KMS-11 (cell line): Measurements from ENCODE around the gene POLR2F.

ENCODE experiments used
- H2AFZ ChIP-seq: fragments of 200-600 bp; sonication (generic); 2 replicates; pipeline ENCODE4 v1.6.1; 2016; ENCODE audit warnings: antibody characterized with exemption, mixed run types, low read depth
- H3K27ac ChIP-seq: fragments of 200-600 bp; sonication (generic); 2 replicates; pipeline ENCODE4 v1.6.1; 2016; ENCODE audit warnings: mild to moderate bottlenecking, mixed run types
- H3K27me3 ChIP-seq: fragments of 200-600 bp; sonication (generic); 2 replicates; pipeline ENCODE4 v1.6.1; 2017; ENCODE audit warnings: mild to moderate bottlenecking, low read depth, mixed run types, moderate library complexity; ENCODE audit not compliant: insufficient read depth
- H3K36me3 ChIP-seq: fragments of 200-600 bp; sonication (generic); 2 replicates; pipeline ENCODE4 v1.6.1; 2017; ENCODE audit warnings: mild to moderate bottlenecking, mixed run types; ENCODE audit not compliant: insufficient read depth
- H3K4me1 ChIP-seq: fragments of 200-600 bp; sonication (generic); 2 replicates; pipeline ENCODE4 v1.6.1; 2016; ENCODE audit warnings: mild to moderate bottlenecking, low read depth, mixed run types; ENCODE audit not compliant: poor library complexity, severe bottlenecking
- H3K4me2 ChIP-seq: fragments of 200-600 bp; sonication (generic); 2 replicates; pipeline ENCODE4 v1.7.0; 2016; ENCODE audit warnings: mild to moderate bottlenecking, mixed run types
- H3K4me3 ChIP-seq: fragments of 200-600 bp; sonication (generic); IDR thresholded peaks from 2 replicates; pipeline ENCODE4 v1.6.1; 2017; ENCODE audit warnings: low read depth, low read length, mixed read lengths; ENCODE audit not compliant: insufficient read depth
- H3K79me2 ChIP-seq: fragments of 200-600 bp; sonication (generic); 2 replicates; pipeline ENCODE4 v1.6.1; 2016; ENCODE audit warnings: low read depth, mixed run types; ENCODE audit not compliant: insufficient read depth
- H3K9ac ChIP-seq: fragments of 200-600 bp; sonication (generic); 2 replicates; pipeline ENCODE4 v1.6.1; 2016; ENCODE audit warnings: mild to moderate bottlenecking, mixed run types
- H4K20me1 ChIP-seq: fragments of 200-600 bp; sonication (generic); 2 replicates; pipeline ENCODE4 v1.6.1; 2016; ENCODE audit warnings: mild to moderate bottlenecking, mixed run types; ENCODE audit not compliant: insufficient read depth
- TF ChIP-seq, protein P1 (sequence below): fragments of 200-600 bp; sonication (generic); conservative IDR thresholded peaks from 2 replicates; pipeline ENCODE4 v1.6.1; 2017; ENCODE audit warnings: low read depth, mild to moderate bottlenecking, antibody characterized with exemption, low read length, moderate library complexity, mixed read lengths

POLR2F gene

DNA sequence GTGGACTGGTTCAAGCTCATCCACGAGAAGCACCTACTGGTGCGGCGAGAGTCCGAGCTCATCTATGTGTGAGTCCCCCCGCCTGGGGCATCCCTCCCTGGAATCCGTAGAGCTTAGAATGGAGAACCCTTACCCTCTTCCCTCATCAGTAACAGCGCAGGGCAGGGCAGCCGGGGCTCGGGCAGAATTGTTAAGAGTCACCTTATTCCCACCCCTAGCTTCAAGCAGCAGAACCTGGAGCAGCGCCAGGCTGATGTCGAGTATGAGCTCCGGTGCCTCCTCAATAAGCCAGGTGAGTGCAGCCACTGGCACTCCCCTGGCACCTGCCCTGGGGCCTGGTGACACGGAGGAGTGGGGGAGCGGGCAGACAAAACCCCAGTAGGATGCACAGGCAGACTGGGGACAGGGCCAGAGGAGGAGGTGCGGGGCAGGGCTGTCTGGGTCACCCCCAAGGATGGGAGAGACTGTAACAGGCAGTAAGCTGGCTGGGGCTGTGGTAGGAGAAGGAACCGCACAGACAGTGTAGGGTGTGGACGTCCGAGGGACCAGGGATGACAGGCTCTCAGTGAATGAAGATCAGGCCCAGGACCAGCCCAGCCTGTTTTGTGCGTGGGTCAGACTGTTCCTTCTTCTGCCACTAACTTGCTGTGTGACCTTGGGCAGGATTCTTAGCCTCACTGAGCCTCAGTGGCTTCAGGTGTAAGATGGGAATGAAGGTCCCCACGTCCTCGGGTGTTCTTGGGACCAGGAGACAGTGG is 20.5 kb upstream of the POLR2F start:
- no peak overlapping the region for H3K4me3 ChIP-seq
- H3K4me1 ChIP-seq: peaks cover 9% of the 10 kb centered on the region
- H2AFZ ChIP-seq: no peak overlapping the region
- H3K27me3 ChIP-seq: no peaks in the 10 kb centered on the region
- TF ChIP-seq, protein P1, sequence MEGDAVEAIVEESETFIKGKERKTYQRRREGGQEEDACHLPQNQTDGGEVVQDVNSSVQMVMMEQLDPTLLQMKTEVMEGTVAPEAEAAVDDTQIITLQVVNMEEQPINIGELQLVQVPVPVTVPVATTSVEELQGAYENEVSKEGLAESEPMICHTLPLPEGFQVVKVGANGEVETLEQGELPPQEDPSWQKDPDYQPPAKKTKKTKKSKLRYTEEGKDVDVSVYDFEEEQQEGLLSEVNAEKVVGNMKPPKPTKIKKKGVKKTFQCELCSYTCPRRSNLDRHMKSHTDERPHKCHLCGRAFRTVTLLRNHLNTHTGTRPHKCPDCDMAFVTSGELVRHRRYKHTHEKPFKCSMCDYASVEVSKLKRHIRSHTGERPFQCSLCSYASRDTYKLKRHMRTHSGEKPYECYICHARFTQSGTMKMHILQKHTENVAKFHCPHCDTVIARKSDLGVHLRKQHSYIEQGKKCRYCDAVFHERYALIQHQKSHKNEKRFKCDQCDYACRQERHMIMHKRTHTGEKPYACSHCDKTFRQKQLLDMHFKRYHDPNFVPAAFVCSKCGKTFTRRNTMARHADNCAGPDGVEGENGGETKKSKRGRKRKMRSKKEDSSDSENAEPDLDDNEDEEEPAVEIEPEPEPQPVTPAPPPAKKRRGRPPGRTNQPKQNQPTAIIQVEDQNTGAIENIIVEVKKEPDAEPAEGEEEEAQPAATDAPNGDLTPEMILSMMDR: no peak
- H3K36me3 ChIP-seq: no peaks in the 10 kb centered on the region
- H3K79me2 ChIP-seq: no peaks in the 10 kb centered on the region
- no peaks in the 10 kb centered on the region for H4K20me1 ChIP-seq
- H3K27ac ChIP-seq: no peak overlapping the region
- H3K4me2 ChIP-seq: no peak overlapping the region
- no peak overlapping the region for H3K9ac ChIP-seq

DNA sequence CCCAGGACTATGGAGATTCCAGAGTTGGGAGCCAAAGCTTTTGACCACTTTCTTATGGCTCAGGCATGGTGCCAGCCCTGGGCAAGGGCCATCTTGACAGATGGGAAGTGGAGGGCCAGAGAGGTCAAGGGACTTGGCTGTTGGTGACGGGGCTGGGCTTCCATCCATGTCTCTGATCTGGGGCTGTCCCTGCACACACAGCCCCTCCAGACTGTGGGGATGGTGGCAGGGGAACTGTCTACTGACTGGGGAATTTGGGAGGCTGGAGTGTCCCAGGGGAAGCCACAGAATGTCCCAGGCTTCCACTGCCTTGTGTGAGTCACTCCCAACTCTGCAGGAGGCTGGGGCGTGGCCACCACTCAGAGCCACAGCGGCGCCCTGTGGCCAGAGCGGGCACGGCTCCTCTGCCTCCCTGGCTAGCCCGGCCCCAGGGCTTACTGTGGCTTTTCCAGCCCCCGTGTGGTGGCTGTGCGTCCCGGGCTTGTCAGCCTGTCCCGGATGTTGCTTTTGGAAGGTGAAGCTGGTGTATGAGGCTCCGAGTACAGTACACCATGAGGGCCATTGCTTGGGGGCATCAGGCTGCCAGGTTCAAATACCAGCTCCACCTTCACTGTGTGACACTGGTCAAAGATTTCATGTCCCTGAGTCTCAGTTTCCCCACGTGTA is 19.7 kb upstream of the POLR2F start:
- H2AFZ ChIP-seq: peak overlapping the region; percentile 61; the same call in 1 of the 2 replicates
- H3K79me2 ChIP-seq: no peaks in the 10 kb centered on the region
- TF ChIP-seq, protein P1: peak; percentile 74
- peak overlapping the region; percentile 57; the same call in 1 of the 2 replicates for H3K4me2 ChIP-seq
- H4K20me1 ChIP-seq: no peaks in the 10 kb centered on the region
- H3K4me3 ChIP-seq: no peak overlapping the region
- H3K36me3 ChIP-seq: no peaks in the 10 kb centered on the region
- peaks cover 9% of the 10 kb centered on the region for H3K4me1 ChIP-seq
- H3K27me3 ChIP-seq: no peaks in the 10 kb centered on the region
- no peak overlapping the region for H3K27ac ChIP-seq
- H3K9ac ChIP-seq: no peak overlapping the region

DNA sequence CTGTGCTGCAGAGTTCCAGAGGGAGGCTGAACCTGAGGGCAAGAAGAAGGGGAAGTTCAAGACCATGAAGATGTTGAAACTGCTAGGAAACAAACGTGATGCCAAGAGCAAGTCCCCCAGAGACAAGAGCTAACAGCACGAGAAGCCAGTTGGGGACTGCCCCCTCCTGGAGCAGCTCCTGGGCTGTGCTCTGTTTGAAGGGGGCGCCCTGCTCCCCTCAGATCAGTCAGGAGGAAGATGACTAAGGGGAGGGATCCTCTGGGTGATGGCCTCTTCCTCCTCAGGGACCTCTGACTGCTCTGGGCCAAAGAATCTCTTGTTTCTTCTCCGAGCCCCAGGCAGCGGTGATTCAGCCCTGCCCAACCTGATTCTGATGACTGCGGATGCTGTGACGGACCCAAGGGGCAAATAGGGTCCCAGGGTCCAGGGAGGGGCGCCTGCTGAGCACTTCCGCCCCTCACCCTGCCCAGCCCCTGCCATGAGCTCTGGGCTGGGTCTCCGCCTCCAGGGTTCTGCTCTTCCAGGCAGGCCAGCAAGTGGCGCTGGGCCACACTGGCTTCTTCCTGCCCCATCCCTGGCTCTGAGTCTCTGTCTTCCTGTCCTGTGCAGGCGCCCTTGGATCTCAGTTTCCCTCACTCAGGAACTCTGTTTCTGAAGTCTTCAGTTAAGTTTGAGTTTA is 12.7 kb upstream of the POLR2F start:
- no peak overlapping the region for H3K9ac ChIP-seq
- no peaks in the 10 kb centered on the region for H3K27me3 ChIP-seq
- TF ChIP-seq, protein P1: no peak

DNA sequence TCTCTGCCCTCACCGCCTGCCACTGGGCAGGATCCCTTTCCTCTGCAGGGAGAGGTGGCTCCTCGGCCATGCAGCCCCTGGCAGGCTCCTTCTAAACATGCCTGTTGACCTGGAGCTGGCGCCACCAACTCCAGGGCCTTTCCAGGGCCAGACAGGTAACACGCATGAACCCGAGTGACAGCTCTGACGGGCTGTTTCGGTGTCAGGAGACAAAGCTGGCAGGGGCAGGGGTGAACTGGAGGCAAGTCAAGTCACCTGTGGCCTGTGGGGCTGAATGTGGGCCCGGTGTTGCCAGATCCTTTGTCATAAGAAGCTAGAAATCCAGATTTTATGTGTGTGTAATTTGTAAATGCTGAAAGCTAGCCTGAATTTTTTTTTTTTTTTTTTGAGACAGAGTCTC is 11.4 kb upstream of the POLR2F start:
- Histone ChIP-seq H3K4me2 (no peak overlapping the region), H3K9ac (no peak overlapping the region), H3K36me3 (no peaks in the 10 kb centered on the region), H3K27ac (no peak overlapping the region), H3K27me3 (no peaks in the 10 kb centered on the region), H4K20me1 (no peaks in the 10 kb centered on the region), H2AFZ (no peak overlapping the region), H3K4me1 (no peaks in the 10 kb centered on the region), H3K79me2 (no peaks in the 10 kb centered on the region), H3K4me3 (no peak overlapping the region)
- TF ChIP-seq, protein P1: no peak

More for the DNA sequence above, 12.7 kb upstream of the POLR2F start:
- Histone ChIP-seq H4K20me1 (no peaks in the 10 kb centered on the region), H3K4me3 (no peak overlapping the region), H3K4me2 (no peak overlapping the region), H3K79me2 (no peaks in the 10 kb centered on the region), H3K27ac (no peak overlapping the region), H3K36me3 (no peaks in the 10 kb centered on the region), H2AFZ (no peak overlapping the region), H3K4me1 (no peaks in the 10 kb centered on the region)
